Common myeloid progenitor, CD34-positive (primary cell): Measurements from ENCODE around the gene LRG1.
"Not testable (repeated sequence)": the region's sequence is repeated elsewhere in the genome, so short reads cannot be mapped to it uniquely, and the experiment has no call there.

Experiments
- CTCF ChIA-PET: fragments of 350-600 bp; sonication (Branson Sonifier 250); formaldehyde crosslinking; loops from one replicate; lab custom pipeline; 2021; ENCODE audit warnings: antibody characterized with exemption; lab: Charles Lee
- POLR2A ChIA-PET: fragments of 350-600 bp; sonication (Branson Sonifier 250); formaldehyde crosslinking; loops from one replicate; lab custom pipeline; 2021; ENCODE audit warnings: antibody characterized with exemption; lab: Charles Lee
- DNase-seq, 3 donors: peaks; one replicate each; pipeline versions ENCODE4 v3.0.0 to v3.0.0-alpha.2; 2013
- H3K27ac ChIP-seq, 2 experiments: 1 replicate in 1 of 2; 2 replicates in 1 of 2; pipeline ENCODE4 v1.7.0; 2013; ENCODE audit warnings: inconsistent platforms in 2 of 2, low read length in 2 of 2, mild to moderate bottlenecking in 2 of 2, low read depth in 1 of 2, moderate library complexity in 1 of 2; ENCODE audit not compliant: severe bottlenecking in 2 of 2, insufficient read depth in 1 of 2, poor library complexity in 1 of 2
- H3K27me3 ChIP-seq, 5 experiments: replicated peaks in 2 of 5; 1 replicate in 3 of 5; 2 replicates in 2 of 5; pipeline versions ENCODE4 v1.6.1 to v1.7.0; 2013; ENCODE audit warnings: low read length in 4 of 5, mild to moderate bottlenecking in 2 of 5, moderate library complexity in 2 of 5, inconsistent platforms in 1 of 5; ENCODE audit not compliant: insufficient read depth in 5 of 5, control insufficient read depth in 4 of 5
- H3K36me3 ChIP-seq, 4 experiments: 1 replicate in 2 of 4; 2 replicates in 2 of 4; pipeline versions ENCODE4 v1.6.1 to v1.7.0; 2013; ENCODE audit warnings: low read length in 3 of 4, control low read depth in 1 of 4, mild to moderate bottlenecking in 1 of 4; ENCODE audit not compliant: control insufficient read depth in 4 of 4, insufficient read depth in 4 of 4
- H3K4me1 ChIP-seq, 4 experiments: 1 replicate in 3 of 4; 2 replicates in 1 of 4; pipeline versions ENCODE4 v1.6.1 to v1.7.1; 2013; ENCODE audit warnings: low read length in 3 of 4, mild to moderate bottlenecking in 3 of 4, control low read depth in 1 of 4, inconsistent platforms in 1 of 4, moderate library complexity in 1 of 4; ENCODE audit not compliant: control insufficient read depth in 4 of 4, insufficient read depth in 4 of 4; ENCODE audit errors: control extremely low read depth in 1 of 4
- H3K4me3 ChIP-seq, 7 experiments: 1 replicate in 4 of 7; 2 replicates in 3 of 7; pipeline versions ENCODE4 v1.5.1 to v1.7.0; 2013; ENCODE audit warnings: mild to moderate bottlenecking in 7 of 7, low read length in 6 of 7, moderate library complexity in 6 of 7, inconsistent platforms in 2 of 7, low read depth in 2 of 7, control low read depth in 1 of 7; ENCODE audit not compliant: insufficient read depth in 4 of 7, control insufficient read depth in 1 of 7; ENCODE audit errors: extremely low read depth in 1 of 7
- H3K9me3 ChIP-seq, 5 experiments: 1 replicate in 4 of 5; 2 replicates in 1 of 5; pipeline versions ENCODE4 v1.6.1 to v1.7.1; 2013; ENCODE audit warnings: low read length in 4 of 5, mild to moderate bottlenecking in 2 of 5, inconsistent platforms in 1 of 5, low read depth in 1 of 5, moderate library complexity in 1 of 5; ENCODE audit not compliant: control insufficient read depth in 4 of 5, insufficient read depth in 2 of 5; ENCODE audit errors: control extremely low read depth in 1 of 5
- WGBS: methylation state at CpG from one replicate; pipeline ENCODE4 v1.1.5; 2013; ENCODE audit not compliant: insufficient coverage; 5-methylcytosine and 5-hydroxymethylcytosine counted together

The LRG1 gene

DNA sequence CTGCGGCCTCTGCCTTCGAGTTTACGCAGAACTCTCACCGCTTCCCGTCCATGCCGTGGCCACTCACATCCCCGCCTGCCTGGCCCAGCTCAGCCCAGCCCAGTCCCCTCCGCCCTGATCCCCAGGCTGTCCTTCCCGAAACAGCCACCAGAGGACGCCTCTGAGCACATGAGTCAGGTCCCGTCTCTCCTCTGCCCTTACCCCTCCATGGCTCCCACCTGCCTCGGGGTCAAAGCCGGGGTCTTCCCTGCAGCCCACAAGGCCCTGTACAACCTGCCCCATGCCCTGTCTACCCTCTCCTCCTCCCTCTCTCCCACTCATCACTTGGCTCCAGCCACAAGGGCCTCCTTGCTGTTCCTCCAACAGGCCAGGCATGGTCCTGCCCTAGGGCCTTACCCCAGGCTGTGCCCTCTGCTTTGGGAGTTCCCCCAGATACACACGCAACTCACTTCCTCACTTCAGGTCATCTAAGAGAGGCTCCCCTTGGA is 27.8 kb upstream of the LRG1 start:
- no peaks in the 10 kb centered on the region for H3K9me3 ChIP-seq
- ChIA-PET CTCF (interaction anchor here (0.8 to 5.9 kb wide), 11 partner anchors 9 to 69 kb away, joined by 3 to 46 read pairs (median 4); partner anchors contain the start of genes PLIN5 and SEMA6B), POLR2A (interaction anchor here (0.6 kb wide), 1 partner anchor 92 kb away, joined by 3 read pairs; no protein-coding TSS in a partner anchor)
- no peaks in the 10 kb centered on the region for H3K36me3 ChIP-seq
- no peaks in the 10 kb centered on the region for H3K27me3 ChIP-seq
- peak in 2 of 3 donors; percentile 47 to 61 for DNase-seq
- H3K4me3 ChIP-seq, result no peak overlapping the region
- H3K27ac ChIP-seq, result no peak overlapping the region
- WGBS, result 80% methylated on average over 14 of the region's 14 CpGs
- peaks cover 0 to 12% (median 5%) of the 10 kb centered on the region in 4 experiments for H3K4me1 ChIP-seq

DNA sequence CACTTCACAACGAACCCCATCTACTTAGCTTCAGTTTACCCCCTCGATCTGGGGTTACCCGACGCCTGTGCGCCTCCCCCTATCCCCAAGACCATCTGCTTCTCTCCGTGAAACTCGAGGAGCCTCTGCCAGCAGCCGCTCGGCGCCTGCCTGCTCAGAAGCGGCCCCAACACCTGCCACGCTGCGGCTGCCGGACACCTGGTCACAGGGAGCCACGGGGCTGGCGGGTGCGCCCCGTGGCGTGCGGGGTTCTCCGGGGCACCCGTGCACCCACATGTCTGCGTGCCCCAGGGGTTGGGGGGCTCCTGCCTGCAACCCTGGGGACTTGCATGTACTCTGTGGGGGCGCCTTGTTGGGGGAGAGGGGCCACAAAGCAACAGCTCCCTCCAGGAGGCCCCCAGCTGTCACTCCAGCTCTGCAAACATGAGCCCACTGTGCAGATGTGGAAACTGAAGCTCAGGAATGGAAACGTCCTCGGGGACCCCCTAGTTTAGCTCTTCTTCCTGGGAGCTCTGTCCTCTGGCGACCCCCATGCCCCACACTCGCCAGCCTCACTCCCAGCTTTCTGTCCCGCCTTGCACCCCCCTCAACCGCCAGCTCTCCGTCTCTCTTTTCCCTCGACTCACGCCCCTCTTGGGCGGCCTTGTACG is 26.7 kb upstream of the LRG1 start:
- ChIA-PET POLR2A (no interaction called here), CTCF (interaction anchor here (0.9 to 5.9 kb wide), 10 partner anchors 8 to 70 kb away, joined by 3 to 46 read pairs (median 4); partner anchors contain the start of gene SEMA6B)
- Histone ChIP-seq H3K27me3 (no peaks in the 10 kb centered on the region), H3K4me1 (peaks cover 0 to 14% (median 6%) of the 10 kb centered on the region in 4 experiments), H3K9me3 (no peaks in the 10 kb centered on the region), H3K4me3 (no peak overlapping the region), H3K27ac (no peak overlapping the region), H3K36me3 (no peaks in the 10 kb centered on the region)
- 90% methylated on average over 19 of the region's 35 CpGs for WGBS
- no peak for DNase-seq

DNA sequence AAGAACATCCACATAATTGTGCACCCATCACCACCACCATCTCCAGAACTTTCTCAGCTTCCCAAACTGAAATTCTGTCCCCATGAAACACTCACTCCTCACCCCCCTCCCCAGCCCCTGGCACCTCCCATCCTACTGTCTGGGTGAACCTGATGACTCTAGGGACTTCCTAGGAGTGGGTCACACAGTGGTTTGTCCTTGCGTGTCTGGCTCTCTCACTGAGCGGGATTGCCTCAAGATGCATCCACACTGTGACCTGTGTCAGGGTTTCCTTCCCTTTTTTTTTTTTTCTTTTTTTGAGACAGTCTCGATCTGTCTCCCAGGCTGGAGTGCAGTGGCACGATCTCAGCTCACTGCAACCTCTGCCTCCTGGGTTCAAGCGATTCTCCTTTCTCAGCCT is 23.7 kb upstream of the LRG1 start:
- H3K4me3 ChIP-seq, H3K36me3 ChIP-seq, H3K27me3 ChIP-seq, H3K27ac ChIP-seq, H3K9me3 ChIP-seq, POLR2A ChIA-PET: not testable (repeated sequence)
- peak; percentile 59 to 91 (median 91) for DNase-seq
- CTCF ChIA-PET, result interaction anchor here (0.7 kb wide), 1 partner anchor 70 kb away, joined by 3 read pairs; no protein-coding TSS in a partner anchor
- peaks cover 0 to 26% (median 10%) of the 10 kb centered on the region in 4 experiments for H3K4me1 ChIP-seq
- no CpG with 5 or more reads among the region's 5 CpGs for WGBS

DNA sequence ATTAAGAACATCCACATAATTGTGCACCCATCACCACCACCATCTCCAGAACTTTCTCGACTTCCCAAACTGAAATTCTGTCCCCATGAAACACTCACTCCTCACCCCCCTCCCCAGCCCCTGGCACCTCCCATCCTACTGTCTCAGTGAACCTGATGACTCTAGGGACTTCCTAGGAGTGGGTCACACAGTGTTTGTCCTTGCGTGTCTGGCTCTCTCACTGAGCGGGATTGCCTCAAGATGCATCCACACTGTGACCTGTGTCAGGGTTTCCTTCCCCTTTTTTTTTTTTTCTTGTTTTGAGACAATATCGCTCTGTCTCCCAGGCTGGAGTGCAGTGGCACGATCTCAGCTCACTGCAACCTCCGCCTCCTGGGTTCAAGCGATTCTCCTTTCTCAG is 22.2 kb upstream of the LRG1 start:
- H3K27ac ChIP-seq, H3K4me3 ChIP-seq, H3K36me3 ChIP-seq, H3K27me3 ChIP-seq, H3K9me3 ChIP-seq, POLR2A ChIA-PET: not testable (repeated sequence)
- DNase-seq, result peak; percentile 54 to 90 (median 89)
- WGBS, result 0% methylated on average over 3 of the region's 7 CpGs
- CTCF ChIA-PET, result interaction anchor here (1.0 to 2.5 kb wide), 3 partner anchors 14 to 15 kb away, joined by 3 to 9 read pairs (median 3); no protein-coding TSS in a partner anchor
- peaks cover 0 to 26% (median 10%) of the 10 kb centered on the region in 4 experiments for H3K4me1 ChIP-seq

DNA sequence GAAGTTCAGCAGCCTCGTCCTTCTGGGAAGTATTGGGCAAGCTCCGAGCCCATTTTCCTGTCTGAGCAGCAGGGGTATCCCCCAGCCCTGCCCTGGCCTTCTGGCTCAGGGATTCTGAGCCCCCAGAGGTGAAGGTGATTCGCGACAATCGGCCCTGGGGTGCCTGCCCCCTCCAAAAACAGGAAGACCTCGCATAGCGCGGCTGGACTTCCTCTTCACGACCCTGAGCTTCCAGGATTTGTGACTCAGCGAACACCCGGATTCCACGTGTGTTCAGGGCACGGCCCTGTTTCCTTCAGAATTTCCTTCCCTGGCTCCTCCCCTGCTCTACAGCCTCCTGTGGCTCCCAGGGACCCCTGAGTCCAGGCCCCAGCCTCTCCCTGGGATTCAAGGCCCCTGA is 19.7 kb upstream of the LRG1 start, which contains the start of gene SEMA6B:
SEMA6B (minus strand) TSS at position 116 of the 400 bp plus-strand sequence. CDS start 1,227 bp downstream, outside the sequence.
- peak within 1 kb of the TSS in 2 of 7 experiments; percentile 23 to 49 for H3K4me3 ChIP-seq
- 16% methylated on average over 11 of the region's 13 CpGs for WGBS

DNA sequence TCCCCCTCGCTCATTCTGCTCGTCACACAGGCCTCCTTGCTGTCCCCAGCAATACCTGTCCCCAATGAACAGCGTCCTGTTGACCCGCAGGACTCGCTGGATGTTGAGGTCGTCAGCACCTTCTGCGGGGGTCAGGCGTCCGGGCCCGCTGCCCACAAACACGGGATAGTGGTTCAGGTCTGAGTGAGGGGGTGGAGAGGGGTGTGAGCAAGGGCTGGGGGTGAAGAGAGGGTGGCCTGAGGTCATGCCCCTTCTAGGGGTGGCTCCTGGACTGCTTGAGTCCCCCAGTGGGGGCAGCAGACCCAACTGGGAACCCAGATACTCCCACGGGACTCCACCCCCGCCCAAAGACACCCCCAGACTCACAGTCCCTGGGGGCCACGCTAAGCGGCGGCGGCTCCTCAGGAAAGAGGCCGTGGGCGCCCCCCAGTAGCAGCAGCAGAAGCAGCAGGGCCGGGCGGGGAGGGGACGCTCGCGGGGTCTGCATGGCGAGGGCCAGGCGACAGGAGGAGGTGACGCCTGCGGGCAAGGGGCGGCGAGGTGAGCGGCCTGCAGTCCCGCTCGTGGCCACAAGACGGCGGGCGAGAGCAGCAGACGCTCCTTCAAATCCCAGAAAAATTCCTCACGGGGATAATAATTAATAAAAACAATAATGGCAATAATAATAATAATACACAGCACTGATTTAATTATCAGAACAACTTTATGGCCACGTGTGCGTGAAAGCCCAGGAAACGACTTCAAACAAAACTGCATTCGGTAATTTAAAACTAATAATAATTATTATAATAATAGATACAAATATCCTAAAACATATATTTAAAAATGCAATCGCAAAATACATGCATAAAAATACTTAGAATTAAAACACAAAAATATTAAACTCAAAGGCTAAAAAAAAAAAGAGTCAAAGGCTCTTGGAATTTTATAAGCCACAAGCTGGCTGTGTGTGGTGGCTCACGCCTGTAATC is 18.4 kb upstream of the LRG1 start:
- ChIA-PET POLR2A (interaction anchor here (0.6 kb wide), 2 partner anchors 26 to 78 kb away, joined by 4 to 10 read pairs; no protein-coding TSS in a partner anchor), CTCF (interaction anchor here (0.8 to 2.9 kb wide), 5 partner anchors 9 to 76 kb away, joined by 3 to 13 read pairs (median 5); partner anchors contain the start of gene PLIN5)
- Histone ChIP-seq H3K4me1 (peaks cover 0 to 19% (median 9%) of the 10 kb centered on the region in 4 experiments), H3K27ac (no peak overlapping the region), H3K27me3 (no peaks in the 10 kb centered on the region), H3K36me3 (no peaks in the 10 kb centered on the region), H3K4me3 (no peak overlapping the region), H3K9me3 (no peaks in the 10 kb centered on the region)
- DNase-seq, result peak in 1 of 3 donors; percentile 39
- WGBS, result 33% methylated on average over 22 of the region's 44 CpGs

More for the DNA sequence above, 19.7 kb upstream of the LRG1 start, which contains the start of gene SEMA6B:
- POLR2A ChIA-PET, result no interaction called here
- peak; percentile 44 to 52 (median 46) for DNase-seq
- CTCF ChIA-PET, result interaction anchor here (0.6 to 2.9 kb wide), 9 partner anchors 7 to 79 kb away, joined by 3 to 13 read pairs (median 4); partner anchors contain the start of gene PLIN5
- Histone ChIP-seq H3K27ac (peak within 1 kb of the TSS in 1 of 2 experiments; percentile 54), H3K4me1 (peaks cover 0 to 26% (median 10%) of the 10 kb centered on the region in 4 experiments), H3K9me3 (no peaks in the 10 kb centered on the region), H3K36me3 (no peaks in the 10 kb centered on the region), H3K27me3 (no peaks in the 10 kb centered on the region)
